GM12878 (cell line): ENCODE measurements around the gene KIF18A. TPM values are rescaled to one million over a fixed set of nuclear protein-coding genes. Genes with fewer than 3 reads are reported as not detected.

Source experiments
- ATAC-seq: fragments of 200-7000 bp; cut with Tn5 transposase; 3 replicates; pipeline ENCODE4 v1.9.1; 2020; ENCODE audit warnings: mild to moderate bottlenecking, moderate library complexity
- BruUV-seq: library from RNA; stranded (reverse); fragments of 400-500 nt; replicated peaks from 2 replicates; lab custom pipeline; 2021; lab: Mats Ljungman, UMichigan
- CTCF ChIA-PET: fragments of 300-600 bp; sonication (Branson Sonifier 250); formaldehyde crosslinking; extraction: SDS; loops from one replicate; lab custom pipeline; 2021; ENCODE audit warnings: inconsistent platforms; lab: Yijun Ruan, JAX
- POLR2A ChIA-PET: fragments of 350-600 bp; formaldehyde crosslinking; extraction: SDS; loops from one replicate; lab custom pipeline; 2021; ENCODE audit warnings: inconsistent platforms; lab: Charles Lee
- RAD21 ChIA-PET: fragments of 300-600 bp; sonication (Branson Sonifier 250); formaldehyde crosslinking; loops from one replicate; lab custom pipeline; 2023; ENCODE audit warnings: antibody characterized with exemption; ENCODE audit not compliant: unreplicated experiment; lab: Charles Lee
- SMC1A ChIA-PET: fragments of 300-600 bp; sonication (Branson Sonifier 250); formaldehyde crosslinking; loops from one replicate; lab custom pipeline; 2023; ENCODE audit not compliant: unreplicated experiment, uncharacterized antibody; lab: Charles Lee
- DNase-seq: peaks from one replicate; pipeline ENCODE4 v3.0.0-alpha.2; 2011; ENCODE audit warnings: low read depth, low spot score
- FAIRE-seq: peaks from 3 replicates; lab custom pipeline; 2011; peaks lifted over from hg19 to GRCh38; lab: Jason Lieb, UNC
- H2AFZ ChIP-seq: 2 replicates; pipeline ENCODE4 v1.6.0; 2011; ENCODE audit warnings: low read depth, low read length, control low read depth; ENCODE audit not compliant: control insufficient read depth
- H3K27ac ChIP-seq: 2 replicates; pipeline ENCODE4 v1.5.1; 2011; ENCODE audit warnings: control low read depth; ENCODE audit not compliant: control insufficient read depth, insufficient read depth
- H3K27me3 ChIP-seq, 2 experiments: replicated peaks in 1 of 2; 2 replicates each; pipeline versions ENCODE4 v1.6.0 to v1.6.1; 2011; ENCODE audit warnings: low read length in 1 of 2; ENCODE audit not compliant: control insufficient read depth in 2 of 2, insufficient read depth in 2 of 2
- H3K36me3 ChIP-seq, 2 experiments: 2 replicates each; pipeline ENCODE4 v1.5.1; 2011; ENCODE audit warnings: low read length in 1 of 2; ENCODE audit not compliant: control insufficient read depth in 2 of 2, insufficient read depth in 2 of 2
- H3K4me1 ChIP-seq: 2 replicates; pipeline ENCODE4 v1.6.1; 2011; ENCODE audit warnings: mild to moderate bottlenecking, low read length, moderate library complexity, mixed read lengths; ENCODE audit not compliant: control insufficient read depth, insufficient read depth
- H3K4me2 ChIP-seq: 2 replicates; pipeline ENCODE4 v1.6.0; 2011; ENCODE audit warnings: control low read depth; ENCODE audit not compliant: control insufficient read depth, insufficient read depth
- H3K4me3 ChIP-seq: fragments of 200-600 bp; sonication (generic); 2 replicates; pipeline ENCODE4 v1.5.1; 2016
- H3K79me2 ChIP-seq: 2 replicates; pipeline ENCODE4 v1.6.0; 2011; ENCODE audit warnings: low read length; ENCODE audit not compliant: control insufficient read depth, insufficient read depth
- H3K9ac ChIP-seq: 2 replicates; pipeline ENCODE4 v1.8.0; 2011; ENCODE audit warnings: low read length, control low read depth, mixed read lengths; ENCODE audit not compliant: control insufficient read depth, insufficient read depth
- H3K9me3 ChIP-seq: replicated peaks from 3 replicates; pipeline ENCODE4 v1.5.1; 2011; ENCODE audit warnings: mild to moderate bottlenecking, low read length; ENCODE audit not compliant: control insufficient read depth, insufficient read depth
- H4K20me1 ChIP-seq: 2 replicates; pipeline ENCODE4 v1.6.0; 2011; ENCODE audit not compliant: control insufficient read depth, insufficient read depth
- BCL11A ChIP-seq: IDR thresholded peaks from 2 replicates; pipeline ENCODE4 v1.6.1; 2011; ENCODE audit warnings: low read depth, low read length
- HDGF ChIP-seq: fragments of 450-650 bp; IDR thresholded peaks from 2 replicates; pipeline ENCODE4 v1.6.1; 2016; ENCODE audit warnings: antibody characterized with exemption
- IKZF1 ChIP-seq: fragments of 450-650 bp; conservative IDR thresholded peaks from 2 replicates; pipeline ENCODE4 v1.6.1; 2017; ENCODE audit warnings: antibody characterized with exemption, mild to moderate bottlenecking
- MXI1 ChIP-seq: fragments of 150-350 bp; IDR thresholded peaks from 2 replicates; pipeline ENCODE4 v1.6.1; 2011; ENCODE audit warnings: low read depth, mild to moderate bottlenecking, inconsistent platforms, low read length, improper control_type of control experiment
- NFXL1 ChIP-seq: fragments of 450-650 bp; IDR thresholded peaks from 2 replicates; pipeline ENCODE4 v1.6.1; 2017; ENCODE audit warnings: antibody characterized with exemption, mild to moderate bottlenecking, borderline replicate concordance
- PRDM15 ChIP-seq: fragments of 450-650 bp; formaldehyde crosslinking; IDR thresholded peaks from 2 replicates; pipeline ENCODE4 v1.4.0; 2020; ENCODE audit warnings: mild to moderate bottlenecking, moderate library complexity
- RBBP5 ChIP-seq: fragments of 200-600 bp; sonication (generic); conservative IDR thresholded peaks from 2 replicates; pipeline ENCODE4 v1.6.1; 2016
- SREBF1 ChIP-seq: IDR thresholded peaks from 2 replicates; pipeline ENCODE4 v1.6.1; 2012; ENCODE audit warnings: mild to moderate bottlenecking, low read length
- SUPT20H ChIP-seq: IDR thresholded peaks from 2 replicates; pipeline ENCODE4 v1.6.1; 2011; ENCODE audit warnings: low read depth, mild to moderate bottlenecking, low read length, moderate library complexity, borderline replicate concordance; ENCODE audit not compliant: control insufficient read depth
- TARDBP ChIP-seq: IDR thresholded peaks from 2 replicates; pipeline ENCODE4 v1.6.1; 2016; ENCODE audit warnings: borderline replicate concordance
- TCF7 ChIP-seq: IDR thresholded peaks from 2 replicates; pipeline ENCODE4 v1.6.1; 2014; ENCODE audit warnings: antibody characterized with exemption, borderline replicate concordance
- ZNF217 ChIP-seq: fragments of 450-650 bp; IDR thresholded peaks from 2 replicates; pipeline ENCODE4 v1.6.1; 2017; ENCODE audit warnings: antibody characterized with exemption, mild to moderate bottlenecking
- ZNF384 ChIP-seq: IDR thresholded peaks from 2 replicates; pipeline ENCODE4 v1.6.1; 2012; ENCODE audit warnings: low read depth, mild to moderate bottlenecking, low read length, improper control_type of control experiment, borderline replicate concordance
- WGBS: methylation state at CpG from one replicate; pipeline ENCODE4 v1.1.6; 2016; ENCODE audit warnings: low lambda C conversion rate; ENCODE audit not compliant: insufficient replicate concordance, insufficient coverage; ENCODE audit errors: missing lambda C conversion rate; 5-methylcytosine and 5-hydroxymethylcytosine counted together
- in situ Hi-C: fragments of 300-500 bp; cut with MboI; formaldehyde crosslinking; loops from 9 replicates; pipeline ENCODE4 v1.14.3; 2018; ENCODE audit warnings: mixed read lengths
- intact Hi-C: fragments of 100-400 bp; cut with micrococcal nuclease; formaldehyde crosslinking; loops from one replicate; pipeline ENCODE4 v1.14.2; 2022; ENCODE audit not compliant: unreplicated experiment
- polyA plus RNA-seq, 11 experiments: library from polyadenylated mRNA; depleted of rRNA in 4 of 11; unstranded in 6 of 11; stranded (reverse) in 5 of 11; fragments of >200 nt; fragmentation: Nextera tagmentation in 4 of 11; fragmentation: Illumina TruSeq in 1 of 11; extraction: Ambion mirVana in 4 of 11; extraction: Trizol in 1 of 11; gene quantifications; 1 replicate in 1 of 11; 2 replicates in 10 of 11; pipeline versions ENCODE4 v1.2.1 to v1.2.3, GENCODE V29; 2011 to 2016; ENCODE audit warnings: inconsistent platforms in 2 of 11, missing spikeins in 2 of 11, low read depth in 1 of 11
- total RNA-seq, 4 experiments: library from RNA; depleted of rRNA in 3 of 4; stranded (reverse); fragments of >200 nt in 3 of 4; fragmentation: Illumina TruSeq in 1 of 4; extraction: Trizol in 1 of 4; gene quantifications; 2 replicates each; pipeline versions ENCODE4 v1.2.1 to v1.2.3, GENCODE V29; 2013 to 2021

Gene KIF18A
- total and polyA plus RNA-seq, 10 of the 15 experiments (the other 5 are each of a cell fraction or from before 2014, with no cell fraction given) = 11.2 to 31.5 (median 20.4) TPM

- TF ChIP-seq SREBF1 (no peak), RBBP5 (no peak), TCF7 (no peak), IKZF1 (no peak), HDGF (no peak), ZNF217 (no peak)
Measured at GRCh38 chr11:28140689-28141455, 32.9 kb upstream of the KIF18A start (continued).

- H3K9me3 ChIP-seq = peaks cover 21% of the 10 kb centered on the region
- H4K20me1 ChIP-seq = no peaks in the 10 kb centered on the region
- BruUV-seq = no TSS peak
- H3K27ac ChIP-seq = no peak overlapping the region
- no peak overlapping the region for H3K9ac ChIP-seq
- H3K4me3 ChIP-seq = no peak overlapping the region
- 100% methylated on average over 5 of the region's 5 CpGs for WGBS
- no peaks in the 10 kb centered on the region for H3K79me2 ChIP-seq
- no peaks in the 10 kb centered on the region for H3K36me3 ChIP-seq
- FAIRE-seq = no peak
- TF ChIP-seq TARDBP (no peak), BCL11A (no peak), PRDM15 (no peak), MXI1 (no peak), ZNF384 (no peak), SUPT20H (no peak), NFXL1 (no peak)
- TF ChIP-seq, all 136 proteins: peak for 0
- ATAC-seq = no peak
- ChIA-PET POLR2A (no interaction called here), RAD21 (no interaction called here), SMC1A (no interaction called here), CTCF (no interaction called here)
- intact Hi-C loops = no loop called here
- H3K27me3 ChIP-seq = no peaks in the 10 kb centered on the region
- in situ Hi-C loops = no loop called here
- DNase-seq = no peak
- H3K4me1 ChIP-seq = no peaks in the 10 kb centered on the region
- no peak overlapping the region for H3K4me2 ChIP-seq
- H2AFZ ChIP-seq = no peak overlapping the region
Measured at GRCh38 chr11:28139841-28140415, 32.0 kb upstream of the KIF18A start.
